ENCODE data around the gene PIK3R6.

GRCh38 chr17:8900207-8900606 is 32.7 kb upstream of the PIK3R6 start:
- TF ChIP-seq CTCF (IDR thresholded peaks at IDR 0.05) (no peak), EZH2 (IDR thresholded peaks at IDR 0.05; ENCODE audit: borderline replicate concordance, insufficient read depth, low read depth, low read length, poor library complexity, severe bottlenecking) (no peak)

All from B cell (primary cell).